ENCODE measurements around the gene SLC25A1. TPM values are rescaled to one million over a fixed set of nuclear protein-coding genes. Genes with fewer than 3 reads are reported as not detected.

Gene SLC25A1
- total RNA-seq, 2 experiments from 2014 or later = 56.4 to 57.6 TPM

GRCh38 chr22:19130959-19131684 lies 47.4 kb downstream of the SLC25A1 start, which contains the start of gene TSSK2:
Gene TSSK2, plus strand, starts transcription at chr22:19131308. Its CDS starts 92 bp downstream, at chr22:19131400.
- no peaks in the 10 kb centered on the region for H3K27me3 Mint-ChIP-seq
- H3K4me3 Mint-ChIP-seq = no peak within 1 kb of the TSS
- no peaks in the 10 kb centered on the region for H3K4me1 Mint-ChIP-seq (ENCODE audit: low read depth)
- peaks cover 11% of the 10 kb centered on the region for H3K36me3 Mint-ChIP-seq (ENCODE audit: low read depth)
- no peak within 1 kb of the TSS for H3K27ac Mint-ChIP-seq
- no peak for TF ChIP-seq CTCF (IDR thresholded peaks at IDR 0.05)
- ChIA-PET POLR2A (interaction anchor here (1.0 kb wide), 1 partner anchor 10 kb away, joined by 3 read pairs; no protein-coding TSS in a partner anchor), CTCF (interaction anchor here (1.1 kb wide), 1 partner anchor 13 kb away, joined by 3 read pairs; no protein-coding TSS in a partner anchor)
- intact Hi-C loops (cut with micrococcal nuclease) = no loop called here
- DNase-seq (no peak), ATAC-seq (no peak)
- no peaks in the 10 kb centered on the region for H3K9me3 Mint-ChIP-seq

- Mint-ChIP-seq H3K4me3 (no peak overlapping the region), H3K27ac (no peak overlapping the region), H3K9me3 (no peaks in the 10 kb centered on the region), H3K27me3 (no peaks in the 10 kb centered on the region), H3K36me3 (ENCODE audit: low read depth) (peaks cover 9% of the 10 kb centered on the region), H3K4me1 (ENCODE audit: low read depth) (no peaks in the 10 kb centered on the region)
- DNase-seq (no peak), ATAC-seq (no peak)
- ChIA-PET POLR2A (interaction anchor here (1.0 kb wide), 1 partner anchor 12 kb away, joined by 3 read pairs; no protein-coding TSS in a partner anchor), CTCF (no interaction called here)
- intact Hi-C loops (cut with micrococcal nuclease) = no loop called here
- TF ChIP-seq CTCF (IDR thresholded peaks at IDR 0.05) = no peak
These were observed 48.7 kb downstream of the SLC25A1 start for GRCh38 chr22:19129871-19130270.

GRCh38 chr22:19128946-19129727 lies 49.4 kb downstream of the SLC25A1 start:
- ChIA-PET CTCF (no interaction called here), POLR2A (no interaction called here)
- TF ChIP-seq CTCF (IDR thresholded peaks at IDR 0.05) = no peak
- Mint-ChIP-seq H3K27ac (no peak overlapping the region), H3K4me1 (ENCODE audit: low read depth) (no peaks in the 10 kb centered on the region), H3K27me3 (no peaks in the 10 kb centered on the region), H3K4me3 (no peak overlapping the region), H3K36me3 (ENCODE audit: low read depth) (peaks cover 9% of the 10 kb centered on the region), H3K9me3 (no peaks in the 10 kb centered on the region)
- DNase-seq (no peak), ATAC-seq (no peak)
- intact Hi-C loops (cut with micrococcal nuclease) = no loop called here

- CTCF ChIA-PET = no interaction called here
- H3K4me3 Mint-ChIP-seq = no peak overlapping the region
These were observed 50.5 kb downstream of the SLC25A1 start for GRCh38 chr22:19128009-19128401.

More at GRCh38 chr22:19128009-19128401, 50.5 kb downstream of the SLC25A1 start:
- TF ChIP-seq CTCF (IDR thresholded peaks at IDR 0.05) = no peak
- Mint-ChIP-seq H3K4me1 (ENCODE audit: low read depth) (no peaks in the 10 kb centered on the region), H3K27me3 (no peaks in the 10 kb centered on the region), H3K27ac (no peak overlapping the region), H3K36me3 (ENCODE audit: low read depth) (peaks cover 9% of the 10 kb centered on the region), H3K9me3 (no peaks in the 10 kb centered on the region)
- intact Hi-C loops (cut with micrococcal nuclease) = no loop called here
- POLR2A ChIA-PET = interaction anchor here (1.0 kb wide), 1 partner anchor 12 kb away, joined by 3 read pairs; no protein-coding TSS in a partner anchor
- ATAC-seq (no peak), DNase-seq (no peak)

All from activated CD8-positive, alpha-beta T cell treated with anti-CD3 and anti-CD28 coated beads for 36 hours (primary cell).